Measurements from ENCODE around the gene PRDM5. TPM values are rescaled to one million over a fixed set of nuclear protein-coding genes. Genes with fewer than 3 reads are reported as not detected.

Gene PRDM5
- total and polyA plus RNA-seq, 2 of the 13 experiments (the other 11 are each of a cell fraction or from before 2014, with no cell fraction given): not detected

DNA sequence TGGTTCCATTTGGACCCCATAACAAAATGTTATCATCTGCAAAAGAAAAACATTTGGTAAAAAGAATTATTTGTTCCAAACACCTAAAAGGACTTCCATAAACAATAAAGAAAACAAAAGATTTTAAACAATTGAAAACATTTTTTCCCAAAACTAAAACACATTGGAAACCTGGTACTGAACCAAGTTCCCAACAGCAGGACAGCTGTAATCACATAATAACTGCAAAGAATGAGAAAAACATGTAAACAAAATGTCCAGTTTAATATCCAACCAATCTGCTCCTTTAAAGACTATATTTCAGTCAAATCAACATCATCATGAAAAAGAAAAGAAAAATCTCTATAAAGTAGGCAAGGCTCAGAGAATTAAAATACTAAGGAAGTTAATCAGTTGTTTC lies 36.3 kb downstream of the PRDM5 start:
- no peaks in the 10 kb centered on the region for H3K36me3 ChIP-seq (replicated peaks in 1 of 2; ENCODE audit: control insufficient read depth in 1 of 2, insufficient read depth in 2 of 2, low read length in 2 of 2)
- ATAC-seq: no peak
- ChIA-PET CTCF (ENCODE audit: low intra/inter-chr PET ratio, low total read pairs) (no interaction called here), POLR2A (no interaction called here)
- no peak overlapping the region for H3K4me2 ChIP-seq (ENCODE audit: low read depth, low read length)
- H3K79me2 ChIP-seq (ENCODE audit: insufficient read depth, low read length): no peaks in the 10 kb centered on the region
- in situ Hi-C loops (cut with HindIII; ENCODE audit: extremely low pct_ligation_motif_present, low pct_unique_long_range_greater_than_20kb) (no loop called here), intact Hi-C loops (cut with micrococcal nuclease; ENCODE audit: unreplicated experiment) (no loop called here)
- no peaks in the 10 kb centered on the region; a peak in 1 of 5 replicates for H3K27me3 ChIP-seq (ENCODE audit: control insufficient read depth in 1 of 2, insufficient read depth in 2 of 2, low read length in 2 of 2)
- no peaks in the 10 kb centered on the region for H3K9me3 ChIP-seq (ENCODE audit: low read length)
- H3K4me1 ChIP-seq (ENCODE audit: insufficient read depth, low read length): no peaks in the 10 kb centered on the region
- TF ChIP-seq ZNF768 (CRISPR knock-in tag; IDR thresholded peaks at IDR 0.05) (no peak), ZSCAN21 (CRISPR knock-in tag; IDR thresholded peaks at IDR 0.05; ENCODE audit: borderline replicate concordance) (no peak), ZNF558 (CRISPR knock-in tag; IDR thresholded peaks at IDR 0.05; ENCODE audit: borderline replicate concordance) (no peak), ZNF431 (CRISPR knock-in tag; IDR thresholded peaks at IDR 0.05; ENCODE audit: borderline replicate concordance, low read depth) (no peak)
- TF ChIP-seq, protein P1, sequence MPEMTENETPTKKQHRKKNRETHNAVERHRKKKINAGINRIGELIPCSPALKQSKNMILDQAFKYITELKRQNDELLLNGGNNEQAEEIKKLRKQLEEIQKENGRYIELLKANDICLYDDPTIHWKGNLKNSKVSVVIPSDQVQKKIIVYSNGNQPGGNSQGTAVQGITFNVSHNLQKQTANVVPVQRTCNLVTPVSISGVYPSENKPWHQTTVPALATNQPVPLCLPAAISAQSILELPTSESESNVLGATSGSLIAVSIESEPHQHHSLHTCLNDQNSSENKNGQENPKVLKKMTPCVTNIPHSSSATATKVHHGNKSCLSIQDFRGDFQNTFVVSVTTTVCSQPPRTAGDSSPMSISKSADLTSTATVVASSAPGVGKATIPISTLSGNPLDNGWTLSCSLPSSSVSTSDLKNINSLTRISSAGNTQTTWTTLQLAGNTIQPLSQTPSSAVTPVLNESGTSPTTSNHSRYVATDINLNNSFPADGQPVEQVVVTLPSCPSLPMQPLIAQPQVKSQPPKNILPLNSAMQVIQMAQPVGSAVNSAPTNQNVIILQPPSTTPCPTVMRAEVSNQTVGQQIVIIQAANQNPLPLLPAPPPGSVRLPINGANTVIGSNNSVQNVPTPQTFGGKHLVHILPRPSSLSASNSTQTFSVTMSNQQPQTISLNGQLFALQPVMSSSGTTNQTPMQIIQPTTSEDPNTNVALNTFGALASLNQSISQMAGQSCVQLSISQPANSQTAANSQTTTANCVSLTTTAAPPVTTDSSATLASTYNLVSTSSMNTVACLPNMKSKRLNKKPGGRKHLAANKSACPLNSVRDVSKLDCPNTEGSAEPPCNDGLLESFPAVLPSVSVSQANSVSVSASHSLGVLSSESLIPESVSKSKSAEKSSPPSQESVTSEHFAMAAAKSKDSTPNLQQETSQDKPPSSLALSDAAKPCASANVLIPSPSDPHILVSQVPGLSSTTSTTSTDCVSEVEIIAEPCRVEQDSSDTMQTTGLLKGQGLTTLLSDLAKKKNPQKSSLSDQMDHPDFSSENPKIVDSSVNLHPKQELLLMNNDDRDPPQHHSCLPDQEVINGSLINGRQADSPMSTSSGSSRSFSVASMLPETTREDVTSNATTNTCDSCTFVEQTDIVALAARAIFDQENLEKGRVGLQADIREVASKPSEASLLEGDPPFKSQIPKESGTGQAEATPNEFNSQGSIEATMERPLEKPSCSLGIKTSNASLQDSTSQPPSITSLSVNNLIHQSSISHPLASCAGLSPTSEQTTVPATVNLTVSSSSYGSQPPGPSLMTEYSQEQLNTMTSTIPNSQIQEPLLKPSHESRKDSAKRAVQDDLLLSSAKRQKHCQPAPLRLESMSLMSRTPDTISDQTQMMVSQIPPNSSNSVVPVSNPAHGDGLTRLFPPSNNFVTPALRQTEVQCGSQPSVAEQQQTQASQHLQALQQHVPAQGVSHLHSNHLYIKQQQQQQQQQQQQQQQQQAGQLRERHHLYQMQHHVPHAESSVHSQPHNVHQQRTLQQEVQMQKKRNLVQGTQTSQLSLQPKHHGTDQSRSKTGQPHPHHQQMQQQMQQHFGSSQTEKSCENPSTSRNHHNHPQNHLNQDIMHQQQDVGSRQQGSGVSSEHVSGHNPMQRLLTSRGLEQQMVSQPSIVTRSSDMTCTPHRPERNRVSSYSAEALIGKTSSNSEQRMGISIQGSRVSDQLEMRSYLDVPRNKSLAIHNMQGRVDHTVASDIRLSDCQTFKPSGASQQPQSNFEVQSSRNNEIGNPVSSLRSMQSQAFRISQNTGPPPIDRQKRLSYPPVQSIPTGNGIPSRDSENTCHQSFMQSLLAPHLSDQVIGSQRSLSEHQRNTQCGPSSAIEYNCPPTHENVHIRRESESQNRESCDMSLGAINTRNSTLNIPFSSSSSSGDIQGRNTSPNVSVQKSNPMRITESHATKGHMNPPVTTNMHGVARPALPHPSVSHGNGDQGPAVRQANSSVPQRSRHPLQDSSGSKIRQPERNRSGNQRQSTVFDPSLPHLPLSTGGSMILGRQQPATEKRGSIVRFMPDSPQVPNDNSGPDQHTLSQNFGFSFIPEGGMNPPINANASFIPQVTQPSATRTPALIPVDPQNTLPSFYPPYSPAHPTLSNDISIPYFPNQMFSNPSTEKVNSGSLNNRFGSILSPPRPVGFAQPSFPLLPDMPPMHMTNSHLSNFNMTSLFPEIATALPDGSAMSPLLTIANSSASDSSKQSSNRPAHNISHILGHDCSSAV (CRISPR knock-in tag; IDR thresholded peaks at IDR 0.05; ENCODE audit: borderline replicate concordance): no peak
- TF ChIP-seq, protein P2, sequence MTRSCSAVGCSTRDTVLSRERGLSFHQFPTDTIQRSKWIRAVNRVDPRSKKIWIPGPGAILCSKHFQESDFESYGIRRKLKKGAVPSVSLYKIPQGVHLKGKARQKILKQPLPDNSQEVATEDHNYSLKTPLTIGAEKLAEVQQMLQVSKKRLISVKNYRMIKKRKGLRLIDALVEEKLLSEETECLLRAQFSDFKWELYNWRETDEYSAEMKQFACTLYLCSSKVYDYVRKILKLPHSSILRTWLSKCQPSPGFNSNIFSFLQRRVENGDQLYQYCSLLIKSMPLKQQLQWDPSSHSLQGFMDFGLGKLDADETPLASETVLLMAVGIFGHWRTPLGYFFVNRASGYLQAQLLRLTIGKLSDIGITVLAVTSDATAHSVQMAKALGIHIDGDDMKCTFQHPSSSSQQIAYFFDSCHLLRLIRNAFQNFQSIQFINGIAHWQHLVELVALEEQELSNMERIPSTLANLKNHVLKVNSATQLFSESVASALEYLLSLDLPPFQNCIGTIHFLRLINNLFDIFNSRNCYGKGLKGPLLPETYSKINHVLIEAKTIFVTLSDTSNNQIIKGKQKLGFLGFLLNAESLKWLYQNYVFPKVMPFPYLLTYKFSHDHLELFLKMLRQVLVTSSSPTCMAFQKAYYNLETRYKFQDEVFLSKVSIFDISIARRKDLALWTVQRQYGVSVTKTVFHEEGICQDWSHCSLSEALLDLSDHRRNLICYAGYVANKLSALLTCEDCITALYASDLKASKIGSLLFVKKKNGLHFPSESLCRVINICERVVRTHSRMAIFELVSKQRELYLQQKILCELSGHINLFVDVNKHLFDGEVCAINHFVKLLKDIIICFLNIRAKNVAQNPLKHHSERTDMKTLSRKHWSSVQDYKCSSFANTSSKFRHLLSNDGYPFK (CRISPR knock-in tag; IDR thresholded peaks at IDR 0.05; ENCODE audit: borderline replicate concordance): no peak
- FAIRE-seq: no peak
- no peak overlapping the region for H3K4me3 ChIP-seq (replicated peaks in 1 of 3; ENCODE audit: insufficient read depth in 1 of 3, low read depth in 2 of 3, low read length in 3 of 3)
- no TSS peak for BruUV-seq (replicated peaks)
- H4K20me1 ChIP-seq (ENCODE audit: insufficient read depth, low read length): no peaks in the 10 kb centered on the region
- no peak overlapping the region for H3K9ac ChIP-seq (ENCODE audit: insufficient read depth, low read depth, low read length)
- H3K27ac ChIP-seq (ENCODE audit: extremely low read length, insufficient read depth, low read length): no peak overlapping the region
- DNase-seq (ENCODE audit: low spot score): no peak
- no peak overlapping the region for H2AFZ ChIP-seq (ENCODE audit: low read length)
